NCI-H446 (cell line): ENCODE data around the gene RNASE11.
"Not testable (repeated sequence)": the region's sequence is repeated elsewhere in the genome, so short reads cannot be mapped to it uniquely, and the experiment has no call there.

ENCODE experiments used
- DNase-seq, 2 experiments: peaks; one replicate each; lab custom pipeline; 2025; lab: John Stamatoyannopoulos, UW

The RNASE11 gene

GRCh38 chr14:20614038-20614840 lies 26.4 kb upstream of the RNASE11 start:
- peak in 1 of 2 experiments; percentile 66 for DNase-seq

- DNase-seq: peak; percentile 96 to 99
Observed at GRCh38 chr14:20613094-20614037, 25.6 kb upstream of the RNASE11 start.

DNA sequence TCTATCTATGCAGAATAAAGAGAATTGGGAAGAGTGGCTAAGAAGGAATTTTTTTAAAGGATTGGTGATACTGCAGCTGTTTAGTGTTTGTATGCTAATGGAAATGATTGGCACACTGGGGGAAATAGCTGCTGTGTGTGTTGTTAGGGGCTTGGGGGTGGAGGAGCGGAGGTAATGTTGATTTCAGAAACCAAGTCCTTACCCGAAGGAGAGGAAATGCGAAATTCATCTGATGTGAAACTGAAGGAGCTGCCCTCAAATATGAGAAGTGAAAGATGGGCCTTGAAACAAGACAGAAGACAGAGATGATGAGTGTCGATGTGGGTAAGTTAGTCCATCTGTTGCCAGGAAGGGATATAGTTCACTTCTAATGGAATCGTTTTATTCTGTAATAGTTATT lies 24.6 kb upstream of the RNASE11 start:
- DNase-seq: no peak

DNA sequence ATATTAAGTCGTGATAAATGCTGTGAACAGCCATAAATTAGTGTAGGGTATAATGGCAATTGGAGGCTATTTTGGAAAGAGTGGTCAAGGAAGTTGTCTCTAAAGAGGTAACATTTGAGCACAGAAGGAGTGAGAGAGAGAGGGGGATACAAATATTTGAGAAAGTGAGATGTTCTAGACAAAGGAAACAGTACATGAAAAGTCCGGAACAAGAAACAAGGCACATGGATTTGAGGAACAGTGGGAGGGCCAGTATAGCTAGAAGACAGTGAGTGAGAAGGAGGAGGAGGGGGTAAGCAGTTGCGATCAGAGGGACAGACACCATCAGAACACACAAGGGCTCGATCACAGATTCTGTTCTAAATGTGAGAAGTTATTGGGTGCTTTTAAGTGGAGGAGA lies 23.5 kb upstream of the RNASE11 start:
- no peak for DNase-seq

- DNase-seq: peak; percentile 79 to 84
Observed at GRCh38 chr14:20610002-20610765, 22.4 kb upstream of the RNASE11 start.

DNA sequence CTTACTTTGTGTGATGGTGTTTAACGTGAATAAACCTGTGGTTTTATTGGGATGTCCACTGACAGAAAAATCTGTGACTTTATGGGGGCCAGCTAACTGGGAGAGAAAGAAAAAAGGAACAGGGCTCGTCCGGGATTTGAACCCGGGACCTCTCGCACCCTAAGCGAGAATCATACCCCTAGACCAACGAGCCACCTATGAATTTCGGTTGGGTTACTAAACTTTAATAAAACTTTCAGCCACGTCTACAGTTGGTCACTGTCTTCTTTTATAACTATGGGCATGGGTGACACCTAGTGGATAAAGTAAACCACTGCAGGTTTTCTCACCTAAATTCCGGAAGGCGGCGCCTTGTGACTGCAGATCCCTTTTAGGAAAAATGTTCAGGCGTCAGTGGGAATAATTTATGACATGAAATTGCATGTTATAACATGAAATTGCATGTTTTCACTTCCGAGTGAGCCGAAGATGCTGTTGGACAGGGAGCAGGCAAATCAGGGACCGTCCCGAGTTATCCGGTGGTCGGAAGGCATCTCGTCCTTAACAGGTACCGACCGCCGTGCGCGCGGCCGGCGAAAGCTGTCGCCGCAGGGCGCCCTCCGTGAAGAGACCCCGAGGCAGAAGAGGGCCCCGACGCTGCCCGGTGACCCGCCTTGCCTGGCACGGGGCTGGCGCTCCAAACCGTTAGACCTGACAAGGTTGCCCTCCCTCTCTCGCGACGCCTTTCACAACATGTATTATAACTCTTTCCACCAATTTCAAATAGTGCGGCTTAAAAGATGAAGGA lies 21.6 kb upstream of the RNASE11 start:
- peak; percentile 88 to 92 for DNase-seq

GRCh38 chr14:20608383-20609110 lies 20.7 kb upstream of the RNASE11 start:
- no peak for DNase-seq

GRCh38 chr14:20607617-20608016 lies 19.8 kb upstream of the RNASE11 start:
- DNase-seq: no peak

GRCh38 chr14:20606902-20607242 lies 19.1 kb upstream of the RNASE11 start:
- DNase-seq: no peak

DNA sequence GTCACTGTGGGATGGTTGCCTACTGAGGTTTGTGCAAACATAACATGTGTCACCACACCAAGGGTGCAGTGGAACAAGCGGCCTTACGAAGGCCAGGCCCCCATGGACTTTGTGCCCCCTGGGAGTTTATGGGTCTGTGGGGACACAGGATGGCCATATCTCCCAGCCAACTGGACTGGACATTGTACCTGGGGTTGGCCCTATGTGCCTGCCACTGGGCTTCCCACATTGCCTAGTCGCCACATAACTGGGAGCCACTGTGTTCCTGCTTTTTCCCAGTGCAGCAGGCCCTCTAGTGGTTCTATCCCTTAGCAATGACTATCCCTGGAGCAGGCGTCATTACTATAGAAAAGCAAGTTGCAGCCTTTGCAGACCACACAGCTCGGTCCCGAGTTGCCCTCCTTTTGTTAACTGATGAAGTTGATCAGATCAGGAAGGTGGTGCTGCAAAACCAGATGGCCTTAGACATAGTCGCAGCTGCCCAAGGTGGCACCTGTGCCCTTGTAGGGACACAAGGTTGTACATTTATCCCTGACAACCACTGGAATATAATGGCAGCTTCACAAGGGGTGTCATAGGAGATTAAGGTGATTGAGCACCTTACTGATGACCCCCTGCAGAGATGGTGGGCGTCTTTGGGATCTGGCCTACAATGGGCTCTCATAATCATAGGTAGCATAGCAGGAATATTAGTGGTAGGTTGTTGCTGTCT lies 18.5 kb upstream of the RNASE11 start:
- peak in 1 of 2 experiments; percentile 51 for DNase-seq

DNA sequence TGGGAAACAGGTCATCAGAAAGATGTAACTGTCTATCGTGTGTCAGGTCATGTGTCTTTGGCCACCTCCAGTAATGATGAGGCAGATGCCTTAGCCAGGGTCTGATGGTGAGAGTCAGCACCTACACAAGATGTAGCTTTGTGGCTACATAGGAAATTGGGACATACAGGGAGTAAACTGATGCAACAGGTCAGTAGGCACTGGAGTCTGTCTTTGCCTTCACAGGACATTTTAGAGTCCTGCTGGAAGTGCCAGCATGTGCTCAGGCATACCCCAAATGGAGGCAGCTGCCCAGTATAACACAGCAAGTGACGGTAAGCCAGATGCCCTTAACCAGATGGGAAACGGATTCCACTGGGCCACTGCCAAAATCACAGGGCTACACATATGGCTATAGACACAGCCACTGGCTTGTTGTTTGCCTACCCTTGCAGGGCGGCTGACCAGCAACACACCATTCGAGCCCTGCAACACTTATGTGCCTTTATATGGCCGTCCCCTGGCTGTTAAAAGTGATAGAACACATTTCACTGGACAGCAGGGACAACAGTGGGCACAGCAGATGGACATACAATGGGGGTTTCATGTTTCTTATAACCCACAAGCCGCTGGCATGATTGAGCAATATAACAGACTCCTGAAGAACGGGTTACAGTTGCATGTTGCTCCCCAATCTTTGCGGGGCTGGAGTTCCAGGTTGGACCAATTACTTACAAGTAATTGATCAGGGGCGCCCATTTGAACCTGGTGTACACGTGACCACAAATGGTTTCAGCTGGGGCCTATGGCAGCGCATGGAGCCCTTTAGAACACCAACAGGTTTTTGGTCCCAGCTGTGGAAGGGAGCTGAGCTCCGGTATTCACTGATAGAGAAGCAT lies 16.3 kb upstream of the RNASE11 start:
- DNase-seq: peak; percentile 60 to 93

DNA sequence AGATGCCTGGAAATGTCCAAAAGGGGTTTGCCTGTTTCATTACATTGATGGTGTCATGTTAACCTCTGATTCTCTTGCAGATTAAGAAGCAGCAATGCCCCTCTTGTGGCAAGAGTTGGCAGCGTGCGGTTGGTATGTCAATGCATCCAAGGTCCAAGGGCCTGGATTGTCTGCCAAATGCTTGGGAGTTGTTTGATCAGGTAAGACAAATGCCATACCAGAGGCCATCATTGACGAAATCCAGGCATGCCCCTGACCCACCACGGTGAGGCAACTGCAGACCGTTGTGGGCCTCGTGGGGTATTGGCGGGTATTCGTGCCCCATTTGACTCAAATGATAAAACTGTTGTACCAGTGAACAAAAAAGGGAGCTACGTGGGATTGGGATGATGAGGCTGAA lies 14.8 kb upstream of the RNASE11 start:
- no peak for DNase-seq

GRCh38 chr14:20601522-20601921 lies 13.7 kb upstream of the RNASE11 start:
- DNase-seq: no peak

- no peak for DNase-seq
Observed at GRCh38 chr14:20597108-20597507, 9.3 kb upstream of the RNASE11 start.

GRCh38 chr14:20595726-20596125 lies 7.9 kb upstream of the RNASE11 start:
- DNase-seq: not testable (repeated sequence)

DNA sequence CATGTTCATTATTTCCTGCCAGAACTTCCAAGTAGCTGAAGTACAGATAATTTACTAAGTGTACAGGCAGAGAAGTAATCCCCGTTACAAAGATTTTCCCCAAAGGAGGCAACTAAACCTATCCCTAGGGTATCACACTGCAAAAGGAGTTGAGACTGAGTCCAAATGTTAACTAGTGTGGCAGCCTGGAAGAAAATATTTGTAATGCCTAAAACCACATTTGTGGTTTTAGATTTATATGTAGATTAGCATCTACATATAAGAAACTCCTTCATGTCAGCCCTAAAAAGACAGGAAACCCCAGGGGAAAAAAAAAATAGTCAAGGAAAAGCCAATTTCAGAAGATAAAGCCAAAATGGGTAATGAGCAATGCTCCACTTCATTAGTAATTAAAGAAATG lies 4.8 kb upstream of the RNASE11 start:
- DNase-seq: no peak

- no peak for DNase-seq
Observed at GRCh38 chr14:20591235-20591634, 3.4 kb upstream of the RNASE11 start, which contains the start of gene RNASE12. RNASE12 (minus strand) TSS chr14:20591376; CDS start chr14:20590723, 653 bp downstream.

DNA sequence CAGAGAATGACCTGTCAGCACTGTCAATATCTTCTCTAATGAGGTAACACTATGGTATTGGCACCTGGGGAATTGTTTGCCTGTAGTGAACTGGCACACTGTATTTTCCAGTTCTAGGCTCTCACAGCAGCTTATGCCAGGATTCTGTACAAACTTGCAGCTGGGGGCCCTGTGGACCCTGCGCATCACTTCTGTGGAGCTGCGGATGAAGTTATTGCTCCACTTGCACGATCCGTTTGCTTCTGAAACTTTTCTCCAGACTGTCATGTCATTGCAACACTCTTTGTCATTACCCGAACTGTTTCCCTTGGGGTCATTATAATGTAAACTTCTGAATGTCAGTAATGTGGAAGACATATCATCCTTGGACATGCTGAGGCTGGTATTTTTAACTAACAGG lies 3.9 kb downstream of the RNASE11 start:
- no peak for DNase-seq

DNA sequence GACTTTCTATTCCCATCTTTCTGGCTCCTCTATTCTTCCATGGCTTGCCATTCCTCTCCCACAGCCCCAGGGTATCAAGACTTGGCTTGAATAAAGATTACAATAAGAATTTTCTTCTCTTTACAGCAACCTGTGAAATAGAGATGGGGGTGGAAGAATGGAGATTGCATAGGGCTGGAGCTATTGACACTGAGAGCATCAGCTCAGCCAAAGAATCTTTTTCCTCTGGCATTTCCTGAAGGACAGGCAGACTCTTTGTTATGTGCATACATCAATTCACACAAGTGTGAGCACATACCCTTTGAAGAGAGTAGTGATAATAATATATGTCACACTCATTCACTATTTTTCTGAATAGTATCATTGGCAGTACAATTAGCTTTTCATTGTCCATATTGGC lies 4.7 kb downstream of the RNASE11 start:
- no peak for DNase-seq
